ENCODE measurements around the gene BOC. TPM values are rescaled to one million over a fixed set of nuclear protein-coding genes. Genes with fewer than 3 reads are reported as not detected.

The BOC gene
- total and polyA plus RNA-seq, 10 of the 15 experiments (the other 5 are each of a cell fraction or from before 2014, with no cell fraction given), result 0.18 TPM; not detected in 9

DNA sequence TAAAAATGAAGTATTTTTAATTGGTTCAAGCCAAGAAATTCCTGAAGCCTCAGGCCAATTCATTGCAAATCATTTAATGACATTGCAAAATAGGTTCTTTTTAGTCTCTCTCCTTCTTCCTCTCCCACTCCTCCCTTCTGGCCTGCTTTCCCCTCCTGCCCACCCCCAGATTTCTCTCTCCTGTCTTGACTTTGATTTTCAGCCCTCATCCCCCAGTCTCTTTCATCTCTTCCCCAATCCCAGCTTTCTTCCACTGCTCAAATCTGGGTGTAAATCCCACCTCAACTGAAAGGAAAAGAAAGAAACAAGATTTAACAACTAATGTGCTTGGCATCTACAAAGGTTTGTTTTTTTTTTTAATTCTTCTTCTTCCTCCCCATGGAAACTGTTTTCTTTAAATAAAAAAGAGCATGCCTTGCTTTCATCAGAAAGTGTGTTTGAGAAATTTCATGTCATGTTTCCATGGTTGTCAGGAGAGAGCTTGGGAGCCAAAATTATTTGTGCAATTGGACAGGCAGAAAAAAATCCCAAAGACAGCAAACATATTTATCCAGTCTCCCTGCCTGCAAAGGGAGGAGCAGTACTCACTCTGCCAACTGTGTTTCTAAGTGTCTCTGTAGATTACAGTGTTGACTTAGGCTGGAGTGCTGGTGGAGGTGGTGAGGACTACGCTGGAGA is 50.4 kb downstream of the BOC start:
- no TSS peak for BruUV-seq (replicated peaks)
- H3K4me2 ChIP-seq (ENCODE audit: control insufficient read depth, insufficient read depth), result no peak overlapping the region
- TF ChIP-seq, protein P1, sequence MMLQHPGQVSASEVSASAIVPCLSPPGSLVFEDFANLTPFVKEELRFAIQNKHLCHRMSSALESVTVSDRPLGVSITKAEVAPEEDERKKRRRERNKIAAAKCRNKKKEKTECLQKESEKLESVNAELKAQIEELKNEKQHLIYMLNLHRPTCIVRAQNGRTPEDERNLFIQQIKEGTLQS (IDR thresholded peaks at IDR 0.05; ENCODE audit: borderline replicate concordance, extremely low read depth, low read depth, low read length), result no peak
- H3K27me3 ChIP-seq (replicated peaks in 1 of 2; ENCODE audit: control insufficient read depth in 2 of 2, insufficient read depth in 2 of 2, low read length in 1 of 2), result peaks cover 0 to 4% of the 10 kb centered on the region in 2 experiments; a peak in 2 of 4 replicates
- ChIA-PET CTCF (no interaction called here), SMC1A (ENCODE audit: uncharacterized antibody, unreplicated experiment) (no interaction called here), POLR2A (interaction anchor here (0.6 kb wide), 1 partner anchor 552 kb away, joined by 3 read pairs; no protein-coding TSS in a partner anchor), RAD21 (ENCODE audit: unreplicated experiment) (no interaction called here)
- H3K4me3 ChIP-seq, result no peak overlapping the region
- in situ Hi-C loops (cut with MboI) (no loop called here), intact Hi-C loops (cut with micrococcal nuclease; ENCODE audit: unreplicated experiment) (no loop called here)
- WGBS (ENCODE audit: insufficient coverage, insufficient replicate concordance, low lambda C conversion rate, missing lambda C conversion rate), result 88% methylated on average over 1 of the region's 1 CpG
- no peak overlapping the region for H3K27ac ChIP-seq (ENCODE audit: control insufficient read depth, insufficient read depth)
- no peaks in the 10 kb centered on the region for H3K79me2 ChIP-seq (ENCODE audit: control insufficient read depth, insufficient read depth, low read length)
- H3K4me1 ChIP-seq (ENCODE audit: control insufficient read depth, insufficient read depth, low read length), result no peaks in the 10 kb centered on the region
- no peaks in the 10 kb centered on the region for H3K9me3 ChIP-seq (replicated peaks; ENCODE audit: control insufficient read depth, insufficient read depth, low read length)
- H2AFZ ChIP-seq (ENCODE audit: control insufficient read depth, low read depth, low read length), result no peak overlapping the region
- no peaks in the 10 kb centered on the region for H4K20me1 ChIP-seq (ENCODE audit: control insufficient read depth, insufficient read depth)
- no peaks in the 10 kb centered on the region for H3K36me3 ChIP-seq (ENCODE audit: control insufficient read depth in 2 of 2, insufficient read depth in 2 of 2, low read length in 1 of 2)
- ATAC-seq (no peak), DNase-seq (ENCODE audit: low read depth, low spot score) (no peak), FAIRE-seq (no peak)
- no peak overlapping the region for H3K9ac ChIP-seq (ENCODE audit: control insufficient read depth, insufficient read depth, low read length)

DNA sequence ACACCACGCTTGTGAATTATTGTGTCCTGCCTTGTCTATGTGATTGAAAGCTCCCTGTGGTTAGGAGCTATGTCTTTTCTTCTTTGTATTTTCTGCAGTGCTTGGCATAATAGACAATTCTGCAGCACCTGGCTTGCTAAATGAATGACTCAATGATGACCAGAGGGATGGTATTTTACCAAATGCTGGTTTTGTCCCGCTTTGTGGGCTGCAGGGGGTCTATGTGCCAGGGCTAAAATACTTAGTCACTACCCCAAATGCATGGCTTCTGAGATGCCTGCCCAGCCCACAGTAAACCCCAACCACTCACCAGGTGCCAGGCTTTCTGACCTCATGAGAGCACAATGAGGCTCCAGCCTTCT is 50.9 kb downstream of the BOC start:
- WGBS (ENCODE audit: insufficient coverage, insufficient replicate concordance, low lambda C conversion rate, missing lambda C conversion rate), result 50% methylated on average over 2 of the region's 2 CpGs
- Histone ChIP-seq H3K79me2 (ENCODE audit: control insufficient read depth, insufficient read depth, low read length) (no peaks in the 10 kb centered on the region), H3K4me1 (ENCODE audit: control insufficient read depth, insufficient read depth, low read length) (no peaks in the 10 kb centered on the region), H2AFZ (ENCODE audit: control insufficient read depth, low read depth, low read length) (no peak overlapping the region), H3K36me3 (ENCODE audit: control insufficient read depth in 2 of 2, insufficient read depth in 2 of 2, low read length in 1 of 2) (no peaks in the 10 kb centered on the region), H3K27me3 (replicated peaks in 1 of 2; ENCODE audit: control insufficient read depth in 2 of 2, insufficient read depth in 2 of 2, low read length in 1 of 2) (peaks cover 0 to 4% of the 10 kb centered on the region in 2 experiments; a peak in 2 of 4 replicates), H3K4me2 (ENCODE audit: control insufficient read depth, insufficient read depth) (no peak overlapping the region), H4K20me1 (ENCODE audit: control insufficient read depth, insufficient read depth) (no peaks in the 10 kb centered on the region), H3K27ac (ENCODE audit: control insufficient read depth, insufficient read depth) (no peak overlapping the region), H3K9ac (ENCODE audit: control insufficient read depth, insufficient read depth, low read length) (no peak overlapping the region), H3K4me3 (no peak overlapping the region), H3K9me3 (replicated peaks; ENCODE audit: control insufficient read depth, insufficient read depth, low read length) (no peaks in the 10 kb centered on the region)
- CTCF ChIA-PET, result no interaction called here
- in situ Hi-C loops (cut with MboI), result no loop called here
- FAIRE-seq (no peak), DNase-seq (ENCODE audit: low read depth, low spot score) (no peak), ATAC-seq (no peak)
- POLR2A ChIA-PET, result interaction anchor here (0.6 kb wide), 1 partner anchor 553 kb away, joined by 3 read pairs; no protein-coding TSS in a partner anchor
- no TSS peak for BruUV-seq (replicated peaks)
- SMC1A ChIA-PET (ENCODE audit: uncharacterized antibody, unreplicated experiment), result no interaction called here
- RAD21 ChIA-PET (ENCODE audit: unreplicated experiment), result no interaction called here
- intact Hi-C loops (cut with micrococcal nuclease; ENCODE audit: unreplicated experiment), result no loop called here
- TF ChIP-seq, protein P2, sequence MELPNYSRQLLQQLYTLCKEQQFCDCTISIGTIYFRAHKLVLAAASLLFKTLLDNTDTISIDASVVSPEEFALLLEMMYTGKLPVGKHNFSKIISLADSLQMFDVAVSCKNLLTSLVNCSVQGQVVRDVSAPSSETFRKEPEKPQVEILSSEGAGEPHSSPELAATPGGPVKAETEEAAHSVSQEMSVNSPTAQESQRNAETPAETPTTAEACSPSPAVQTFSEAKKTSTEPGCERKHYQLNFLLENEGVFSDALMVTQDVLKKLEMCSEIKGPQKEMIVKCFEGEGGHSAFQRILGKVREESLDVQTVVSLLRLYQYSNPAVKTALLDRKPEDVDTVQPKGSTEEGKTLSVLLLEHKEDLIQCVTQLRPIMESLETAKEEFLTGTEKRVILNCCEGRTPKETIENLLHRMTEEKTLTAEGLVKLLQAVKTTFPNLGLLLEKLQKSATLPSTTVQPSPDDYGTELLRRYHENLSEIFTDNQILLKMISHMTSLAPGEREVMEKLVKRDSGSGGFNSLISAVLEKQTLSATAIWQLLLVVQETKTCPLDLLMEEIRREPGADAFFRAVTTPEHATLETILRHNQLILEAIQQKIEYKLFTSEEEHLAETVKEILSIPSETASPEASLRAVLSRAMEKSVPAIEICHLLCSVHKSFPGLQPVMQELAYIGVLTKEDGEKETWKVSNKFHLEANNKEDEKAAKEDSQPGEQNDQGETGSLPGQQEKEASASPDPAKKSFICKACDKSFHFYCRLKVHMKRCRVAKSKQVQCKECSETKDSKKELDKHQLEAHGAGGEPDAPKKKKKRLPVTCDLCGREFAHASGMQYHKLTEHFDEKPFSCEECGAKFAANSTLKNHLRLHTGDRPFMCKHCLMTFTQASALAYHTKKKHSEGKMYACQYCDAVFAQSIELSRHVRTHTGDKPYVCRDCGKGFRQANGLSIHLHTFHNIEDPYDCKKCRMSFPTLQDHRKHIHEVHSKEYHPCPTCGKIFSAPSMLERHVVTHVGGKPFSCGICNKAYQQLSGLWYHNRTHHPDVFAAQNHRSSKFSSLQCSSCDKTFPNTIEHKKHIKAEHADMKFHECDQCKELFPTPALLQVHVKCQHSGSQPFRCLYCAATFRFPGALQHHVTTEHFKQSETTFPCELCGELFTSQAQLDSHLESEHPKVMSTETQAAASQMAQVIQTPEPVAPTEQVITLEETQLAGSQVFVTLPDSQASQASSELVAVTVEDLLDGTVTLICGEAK (IDR thresholded peaks at IDR 0.05; ENCODE audit: borderline replicate concordance), result no peak
- TF ChIP-seq NR2F1 (conservative IDR thresholded peaks at IDR 0.05) (no peak), SREBF1 (IDR thresholded peaks at IDR 0.05; ENCODE audit: low read length) (no peak), MTA2 (IDR thresholded peaks at IDR 0.05; ENCODE audit: low read depth) (no peak)
- TF ChIP-seq, protein P3, sequence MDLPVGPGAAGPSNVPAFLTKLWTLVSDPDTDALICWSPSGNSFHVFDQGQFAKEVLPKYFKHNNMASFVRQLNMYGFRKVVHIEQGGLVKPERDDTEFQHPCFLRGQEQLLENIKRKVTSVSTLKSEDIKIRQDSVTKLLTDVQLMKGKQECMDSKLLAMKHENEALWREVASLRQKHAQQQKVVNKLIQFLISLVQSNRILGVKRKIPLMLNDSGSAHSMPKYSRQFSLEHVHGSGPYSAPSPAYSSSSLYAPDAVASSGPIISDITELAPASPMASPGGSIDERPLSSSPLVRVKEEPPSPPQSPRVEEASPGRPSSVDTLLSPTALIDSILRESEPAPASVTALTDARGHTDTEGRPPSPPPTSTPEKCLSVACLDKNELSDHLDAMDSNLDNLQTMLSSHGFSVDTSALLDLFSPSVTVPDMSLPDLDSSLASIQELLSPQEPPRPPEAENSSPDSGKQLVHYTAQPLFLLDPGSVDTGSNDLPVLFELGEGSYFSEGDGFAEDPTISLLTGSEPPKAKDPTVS (IDR thresholded peaks at IDR 0.05; ENCODE audit: low read depth, low read length), result no peak
- TF ChIP-seq, protein P4, sequence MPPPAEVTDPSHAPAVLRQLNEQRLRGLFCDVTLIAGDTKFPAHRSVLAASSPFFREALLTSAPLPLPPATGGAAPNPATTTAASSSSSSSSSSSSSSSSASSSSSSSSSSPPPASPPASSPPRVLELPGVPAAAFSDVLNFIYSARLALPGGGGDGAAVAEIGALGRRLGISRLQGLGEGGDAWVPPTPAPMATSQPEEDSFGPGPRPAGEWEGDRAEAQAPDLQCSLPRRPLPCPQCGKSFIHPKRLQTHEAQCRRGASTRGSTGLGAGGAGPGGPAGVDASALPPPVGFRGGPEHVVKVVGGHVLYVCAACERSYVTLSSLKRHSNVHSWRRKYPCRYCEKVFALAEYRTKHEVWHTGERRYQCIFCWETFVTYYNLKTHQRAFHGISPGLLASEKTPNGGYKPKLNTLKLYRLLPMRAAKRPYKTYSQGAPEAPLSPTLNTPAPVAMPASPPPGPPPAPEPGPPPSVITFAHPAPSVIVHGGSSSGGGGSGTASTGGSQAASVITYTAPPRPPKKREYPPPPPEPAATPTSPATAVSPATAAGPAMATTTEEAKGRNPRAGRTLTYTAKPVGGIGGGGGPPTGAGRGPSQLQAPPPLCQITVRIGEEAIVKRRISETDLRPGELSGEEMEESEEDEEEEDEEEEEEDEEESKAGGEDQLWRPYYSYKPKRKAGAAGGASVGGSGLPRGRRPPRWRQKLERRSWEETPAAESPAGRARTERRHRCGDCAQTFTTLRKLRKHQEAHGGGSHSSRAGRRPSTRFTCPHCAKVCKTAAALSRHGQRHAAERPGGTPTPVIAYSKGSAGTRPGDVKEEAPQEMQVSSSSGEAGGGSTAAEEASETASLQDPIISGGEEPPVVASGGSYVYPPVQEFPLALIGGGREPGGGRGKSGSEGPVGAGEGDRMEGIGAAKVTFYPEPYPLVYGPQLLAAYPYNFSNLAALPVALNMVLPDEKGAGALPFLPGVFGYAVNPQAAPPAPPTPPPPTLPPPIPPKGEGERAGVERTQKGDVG (CRISPR knock-in tag; IDR thresholded peaks at IDR 0.05), result no peak

All from GM12878 (cell line).